ENCODE measurements around the gene AKR1A1.

GRCh38 chr1:45583264-45583665, 32.6 kb downstream of the AKR1A1 start:
- no peak for TF ChIP-seq CTCF (IDR thresholded peaks at IDR 0.05)
- TF ChIP-seq POLR2A (IDR thresholded peaks at IDR 0.05) = no peak
